ENCODE results near the gene IFNA8.

GRCh38 chr9:21381448-21382339 lies 27.2 kb upstream of the IFNA8 start:
- no peak for TF ChIP-seq EZH2 (IDR thresholded peaks at IDR 0.05; ENCODE audit: low read length)
- TF ChIP-seq CTCF (optimal IDR thresholded peaks at IDR 0.05 in 1 of 3, IDR thresholded peaks at IDR 0.05 in 1 of 3, conservative IDR thresholded peaks at IDR 0.05 in 1 of 3; ENCODE audit: extremely low read depth in 1 of 3, insufficient read depth in 2 of 3, low read length in 3 of 3) = no peak

All from keratinocyte (primary cell).